Epidermal melanocyte (primary cell): ENCODE results near the gene HOXC5.

Source experiments
- DNase-seq: peaks from one replicate; pipeline ENCODE4 v3.0.0; 2011; ENCODE audit warnings: low spot score; ENCODE audit not compliant: insufficient read length

Gene HOXC5

DNA sequence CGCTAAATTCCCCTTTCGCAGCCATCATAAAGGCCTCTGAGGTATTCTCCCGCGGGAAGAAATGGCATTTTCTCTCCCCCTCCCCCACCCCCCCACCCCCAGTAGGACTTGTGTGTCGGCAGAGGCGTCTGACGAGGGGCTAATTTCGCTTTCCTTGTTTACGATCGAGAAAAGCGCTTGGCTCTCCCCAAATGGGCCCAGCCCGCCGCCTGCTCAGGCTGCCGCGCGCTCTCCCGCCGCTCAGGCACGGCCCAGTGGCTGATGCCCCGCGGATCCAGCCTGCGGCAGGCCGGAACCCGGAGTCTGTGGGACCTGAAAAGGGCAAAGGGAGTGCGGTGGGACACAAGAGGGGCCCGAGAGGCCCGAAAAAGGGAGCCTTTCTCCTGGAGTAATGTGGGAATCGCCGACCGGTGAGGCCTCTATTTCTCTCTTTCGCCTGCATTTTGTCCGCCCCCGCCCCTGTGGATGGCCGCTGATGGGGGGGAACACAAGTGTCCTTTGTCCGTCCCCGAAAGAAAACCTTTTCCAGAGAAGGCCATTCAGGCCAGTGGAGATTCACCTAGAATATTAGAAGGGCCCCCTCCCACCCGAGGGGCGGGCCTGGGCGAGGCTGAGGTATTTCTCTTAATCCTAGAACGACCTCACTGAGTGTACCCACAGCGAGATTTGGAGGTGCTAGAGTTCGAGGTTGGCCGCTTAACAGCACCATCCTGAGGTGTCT lies 13.6 kb upstream of the HOXC5 start:
- no peak for DNase-seq

DNA sequence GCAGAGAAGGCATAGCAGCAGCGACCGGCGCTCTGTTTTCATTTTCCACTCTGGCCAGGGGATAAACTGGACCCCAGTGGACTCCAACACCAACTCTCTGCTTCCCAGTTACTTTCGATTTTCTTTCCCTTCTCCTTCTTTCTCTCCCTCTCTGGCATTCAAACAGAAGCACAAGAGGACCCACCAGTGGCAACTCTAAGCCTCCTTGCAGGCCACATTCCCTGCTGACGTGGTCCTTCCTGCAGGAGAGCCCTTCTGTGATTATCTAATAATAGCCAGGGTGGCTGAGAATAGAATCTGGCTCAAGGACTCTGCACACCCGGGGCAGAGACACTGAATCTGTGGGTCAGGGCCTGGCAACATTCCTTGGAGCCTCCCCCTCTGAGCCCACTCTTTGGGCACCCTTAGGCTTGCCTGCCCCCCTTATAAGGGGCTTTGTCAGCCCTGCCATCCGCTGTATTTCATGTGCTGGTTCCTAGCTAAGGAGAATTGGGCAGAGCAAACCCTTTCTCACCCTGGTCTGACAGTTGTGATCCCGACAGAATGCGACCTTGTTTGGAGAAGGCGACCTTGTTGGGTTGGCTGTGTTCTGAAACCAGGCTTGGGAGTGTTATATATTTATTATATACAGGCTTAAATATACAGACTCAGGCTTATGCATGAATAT lies 12.8 kb upstream of the HOXC5 start:
- DNase-seq: no peak

DNA sequence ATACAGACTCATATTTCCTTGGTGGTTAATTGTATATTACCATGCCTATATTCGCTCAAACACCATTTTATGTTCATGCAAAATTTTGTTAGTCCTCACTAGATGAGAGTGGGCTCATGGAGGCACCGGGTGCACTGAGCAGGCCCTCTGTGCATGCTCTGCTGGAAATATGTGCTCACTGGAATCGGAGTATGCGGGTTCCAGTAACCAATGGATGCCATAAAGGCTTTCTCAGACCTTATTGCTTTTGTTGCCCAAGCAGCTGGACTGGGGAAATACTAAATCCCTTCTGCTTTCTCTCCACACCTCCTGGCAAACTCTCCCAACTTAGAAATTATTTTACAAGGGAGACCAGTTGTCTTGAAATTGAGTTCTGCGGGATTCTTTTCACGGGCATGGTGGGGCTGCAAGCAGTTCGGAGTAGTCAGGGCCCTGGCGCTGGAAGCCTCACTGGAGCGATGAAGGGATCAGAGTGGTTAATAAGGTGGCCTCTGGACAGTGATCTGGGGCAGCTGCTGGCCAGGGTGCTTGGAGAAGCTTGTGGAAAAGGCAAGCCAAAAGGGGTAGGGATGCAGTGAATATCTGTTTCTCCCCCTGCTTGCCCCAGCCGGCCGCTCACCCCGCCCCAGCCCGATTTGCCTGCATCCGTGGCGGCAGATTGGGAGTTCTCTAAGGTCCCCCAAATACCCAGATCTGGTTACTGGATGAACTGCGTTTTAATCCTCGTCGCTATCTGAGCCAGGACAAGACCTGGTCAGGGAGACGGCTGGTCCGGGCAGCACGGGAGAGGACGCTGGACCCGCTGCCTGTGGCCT lies 12.1 kb upstream of the HOXC5 start:
- DNase-seq: no peak

DNA sequence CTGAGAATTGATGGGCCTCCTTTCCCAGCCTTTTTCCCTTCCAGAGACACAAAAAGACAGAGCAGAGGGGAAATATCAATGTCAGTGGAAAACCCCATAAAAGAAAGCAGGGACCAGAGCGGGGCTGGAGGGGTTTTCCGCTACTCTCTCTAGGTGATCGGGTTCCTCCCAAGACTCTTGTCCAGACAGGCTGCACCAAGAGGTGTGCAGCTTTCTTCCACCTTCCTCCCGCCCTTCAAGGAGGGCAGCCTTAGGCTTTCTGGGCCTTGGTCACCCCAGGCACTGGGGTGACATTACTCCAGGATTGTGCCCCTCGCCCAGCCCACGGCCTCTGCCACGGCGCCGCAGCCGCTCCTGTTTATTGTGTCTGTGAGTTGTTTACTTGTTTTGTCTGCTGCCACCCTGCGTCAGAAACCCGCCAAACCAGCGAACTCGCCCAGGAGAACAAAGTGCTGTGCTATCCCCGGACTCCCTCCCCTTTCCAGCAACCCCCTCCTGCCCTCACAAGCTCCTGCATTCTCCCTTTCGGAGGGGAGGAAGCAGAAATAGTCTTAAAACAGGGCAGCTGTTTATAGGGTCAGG lies 11.3 kb upstream of the HOXC5 start:
- no peak for DNase-seq

DNA sequence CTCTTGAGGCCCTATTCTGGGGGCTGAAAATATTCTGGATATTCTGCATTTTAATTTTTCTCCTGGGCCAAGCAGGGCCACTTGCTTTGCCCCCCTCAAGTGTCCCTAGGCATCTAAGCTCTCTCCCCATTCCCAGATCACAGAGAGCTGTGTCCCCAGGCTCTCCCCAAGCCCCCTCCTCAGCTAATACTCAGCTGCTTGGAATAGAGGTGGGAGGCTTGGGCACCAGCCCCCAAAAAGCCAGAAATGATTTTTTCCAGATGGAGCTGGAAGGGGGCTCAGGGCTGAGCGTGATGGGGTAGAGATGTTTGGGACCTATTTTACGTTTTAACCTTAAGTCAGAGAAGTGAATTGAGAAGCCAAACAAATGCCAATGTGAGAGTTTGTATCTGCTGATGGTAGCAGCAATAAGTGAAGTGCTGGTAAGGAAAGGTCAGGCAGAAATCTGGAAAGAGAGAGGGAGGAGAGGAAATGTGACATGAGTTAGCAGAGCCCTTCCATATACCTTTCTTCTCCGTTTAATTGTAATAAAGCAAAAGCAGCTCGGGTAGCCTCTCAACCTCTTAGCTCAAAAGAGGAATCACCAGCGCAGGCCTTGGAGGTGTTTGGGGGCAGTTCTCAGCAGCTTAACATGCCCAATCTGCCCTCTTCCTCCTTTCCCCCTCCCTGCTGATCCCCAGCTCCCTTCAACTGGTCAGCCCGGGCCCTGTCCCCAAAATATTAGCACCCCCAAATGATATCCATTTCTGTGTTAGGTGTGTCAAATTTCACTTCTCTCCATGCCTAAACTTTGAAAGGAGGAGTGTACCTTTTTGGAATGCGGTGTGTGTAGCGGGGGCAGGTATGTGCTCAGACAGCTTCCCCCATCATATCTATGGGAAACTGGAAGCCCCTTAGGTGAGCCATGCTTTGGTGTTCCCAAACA lies 9.6 kb upstream of the HOXC5 start:
- DNase-seq: no peak

DNA sequence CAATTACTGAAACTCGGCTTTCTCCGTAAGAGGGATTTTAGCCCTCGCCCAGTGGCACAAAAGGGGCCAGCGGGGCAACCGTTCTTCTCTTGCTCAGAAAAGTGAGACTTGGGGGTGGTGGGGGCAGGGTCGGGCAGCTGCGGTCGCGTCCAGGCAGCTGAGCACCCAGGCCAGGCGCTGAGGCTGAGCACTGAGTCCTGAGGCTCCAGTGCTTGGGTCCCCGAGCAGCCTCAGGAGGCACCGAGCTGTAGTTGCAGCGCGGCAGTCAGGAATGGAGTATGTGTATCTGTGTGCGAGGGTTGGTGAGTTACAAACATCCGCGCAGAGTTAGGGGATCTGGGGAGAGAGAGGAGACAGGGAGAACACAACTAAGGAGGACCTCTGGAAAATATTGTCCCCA lies 8.7 kb upstream of the HOXC5 start:
- DNase-seq: no peak

DNA sequence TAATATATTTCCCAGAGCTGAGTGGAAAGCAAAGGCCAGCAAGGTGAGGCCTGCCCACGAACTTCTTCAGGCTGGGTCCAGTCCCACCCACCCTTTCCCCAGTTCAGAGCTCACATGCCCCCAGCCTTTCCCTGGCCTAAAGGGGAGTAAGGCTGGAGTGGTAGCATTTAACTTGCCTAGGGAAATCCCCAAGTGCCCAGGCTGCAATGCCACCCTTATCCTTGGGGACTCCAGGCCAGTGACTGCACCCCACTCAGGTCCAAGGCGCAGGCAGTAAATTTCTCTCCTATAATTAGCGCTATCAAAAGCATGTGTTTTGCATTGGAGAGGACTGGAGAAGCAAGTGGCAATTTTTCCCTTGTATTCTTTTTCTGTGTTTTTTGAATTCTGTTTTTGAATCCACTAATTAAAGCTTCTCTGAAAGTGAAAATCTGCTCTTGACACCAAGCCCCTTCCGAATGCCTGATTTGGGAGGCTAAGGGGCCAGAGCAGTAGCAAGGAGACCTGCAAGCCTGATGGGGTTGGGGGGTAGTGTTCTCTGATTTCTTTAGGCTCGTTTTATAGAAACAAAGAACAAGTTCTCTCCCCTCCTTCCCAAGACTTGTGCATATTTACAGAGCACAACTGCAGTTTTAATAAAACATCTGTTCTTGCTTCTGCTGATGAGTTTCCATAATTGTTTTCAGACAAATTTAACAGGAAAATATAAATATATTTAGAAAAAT lies 8.1 kb upstream of the HOXC5 start:
- DNase-seq: no peak

DNA sequence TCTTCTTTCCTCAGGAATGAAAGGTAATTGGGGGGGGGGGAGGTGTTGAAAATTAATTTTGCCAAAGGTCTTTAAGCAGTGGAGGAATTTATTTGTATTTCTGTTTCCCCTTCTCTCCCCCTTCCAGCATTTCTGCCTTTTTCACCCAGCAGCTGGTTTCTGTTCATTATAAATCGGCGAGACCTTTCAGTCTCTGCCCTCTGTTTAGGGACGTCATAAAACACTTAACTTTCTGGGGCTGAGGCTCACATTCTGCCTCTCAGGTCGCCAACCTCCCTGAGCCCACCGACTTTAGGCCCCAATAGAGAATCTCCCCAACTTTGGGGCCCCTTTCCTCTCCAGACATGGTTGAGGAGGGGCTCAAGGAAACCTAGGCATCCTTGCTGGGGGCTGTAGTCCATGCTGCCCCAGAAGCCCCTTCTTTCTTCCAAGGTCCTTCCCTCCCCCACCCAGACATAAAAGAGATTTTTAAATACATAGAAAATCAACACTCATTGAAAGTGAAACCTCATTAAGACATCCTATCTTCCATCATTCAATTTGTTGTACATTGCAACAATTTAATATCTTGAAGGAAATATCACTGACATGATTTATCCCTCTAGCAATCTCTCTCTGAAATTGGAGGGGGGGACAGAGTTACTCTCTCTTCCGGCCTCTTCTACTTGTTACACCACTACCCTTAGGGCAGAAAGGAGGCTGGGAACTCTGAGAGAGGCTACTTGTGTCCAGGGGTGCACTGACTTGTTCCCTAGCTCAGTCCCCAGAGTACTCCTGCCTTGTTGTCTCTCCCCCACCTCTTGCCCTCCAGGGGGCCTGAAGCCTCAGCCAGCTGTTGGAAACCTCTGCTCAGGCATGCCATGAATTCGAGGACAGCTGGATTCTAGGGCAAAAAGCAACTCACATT lies 7.1 kb upstream of the HOXC5 start:
- no peak for DNase-seq

DNA sequence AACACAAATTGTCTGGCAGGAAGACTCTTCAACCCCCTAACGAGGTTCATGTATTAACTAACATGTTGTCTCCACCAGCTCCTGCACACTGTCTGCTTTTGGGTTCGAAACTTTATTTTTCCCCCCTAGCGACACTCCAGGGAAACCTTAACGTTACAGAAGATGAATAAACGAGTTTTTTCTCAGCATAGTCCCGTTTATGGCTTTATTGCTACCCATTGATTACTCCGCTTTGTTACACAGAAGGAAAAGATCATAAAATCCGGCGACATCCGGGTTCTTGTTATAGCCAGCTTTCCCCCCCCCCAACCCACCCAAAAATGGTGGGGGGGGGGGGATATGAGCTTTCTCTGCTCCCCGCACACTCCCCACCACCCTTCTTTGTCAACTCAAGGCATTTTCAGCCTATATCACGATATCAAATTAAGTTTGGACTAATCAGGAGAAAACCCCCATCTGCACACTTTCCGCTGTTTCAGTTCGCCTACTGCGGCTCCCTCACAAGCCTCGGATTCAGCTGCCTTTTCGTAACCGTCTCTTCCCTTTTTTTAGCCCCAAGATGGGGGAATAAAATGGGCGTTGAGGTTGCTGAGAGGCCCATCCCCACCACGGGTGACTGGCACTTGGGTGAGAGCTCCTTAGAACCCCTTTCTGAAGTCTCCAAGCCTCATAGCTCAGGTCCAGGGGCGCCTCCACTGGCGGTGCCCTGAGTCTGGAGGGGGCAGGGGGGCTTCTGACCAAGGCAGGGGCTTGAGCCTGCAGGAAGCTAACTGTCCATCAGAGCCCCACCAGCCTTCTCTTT lies 6.0 kb upstream of the HOXC5 start:
- DNase-seq: no peak

DNA sequence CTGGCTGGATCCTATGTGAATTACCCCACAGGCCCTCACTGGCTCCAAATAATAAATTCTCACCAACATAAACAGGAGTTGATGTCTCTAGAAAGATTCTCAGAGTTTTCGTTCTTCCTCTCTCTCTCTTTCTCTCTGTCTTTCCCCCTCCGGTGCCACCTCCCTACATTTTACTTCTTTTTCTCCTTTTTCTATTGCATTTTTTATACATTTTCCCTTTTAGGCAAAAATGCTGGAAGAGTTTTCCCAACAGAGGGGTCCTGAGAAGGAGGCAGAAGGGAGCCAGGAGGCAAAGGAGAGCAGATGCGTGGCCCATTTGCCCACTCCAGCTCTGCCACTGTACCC lies 5.4 kb upstream of the HOXC5 start:
- DNase-seq: no peak

DNA sequence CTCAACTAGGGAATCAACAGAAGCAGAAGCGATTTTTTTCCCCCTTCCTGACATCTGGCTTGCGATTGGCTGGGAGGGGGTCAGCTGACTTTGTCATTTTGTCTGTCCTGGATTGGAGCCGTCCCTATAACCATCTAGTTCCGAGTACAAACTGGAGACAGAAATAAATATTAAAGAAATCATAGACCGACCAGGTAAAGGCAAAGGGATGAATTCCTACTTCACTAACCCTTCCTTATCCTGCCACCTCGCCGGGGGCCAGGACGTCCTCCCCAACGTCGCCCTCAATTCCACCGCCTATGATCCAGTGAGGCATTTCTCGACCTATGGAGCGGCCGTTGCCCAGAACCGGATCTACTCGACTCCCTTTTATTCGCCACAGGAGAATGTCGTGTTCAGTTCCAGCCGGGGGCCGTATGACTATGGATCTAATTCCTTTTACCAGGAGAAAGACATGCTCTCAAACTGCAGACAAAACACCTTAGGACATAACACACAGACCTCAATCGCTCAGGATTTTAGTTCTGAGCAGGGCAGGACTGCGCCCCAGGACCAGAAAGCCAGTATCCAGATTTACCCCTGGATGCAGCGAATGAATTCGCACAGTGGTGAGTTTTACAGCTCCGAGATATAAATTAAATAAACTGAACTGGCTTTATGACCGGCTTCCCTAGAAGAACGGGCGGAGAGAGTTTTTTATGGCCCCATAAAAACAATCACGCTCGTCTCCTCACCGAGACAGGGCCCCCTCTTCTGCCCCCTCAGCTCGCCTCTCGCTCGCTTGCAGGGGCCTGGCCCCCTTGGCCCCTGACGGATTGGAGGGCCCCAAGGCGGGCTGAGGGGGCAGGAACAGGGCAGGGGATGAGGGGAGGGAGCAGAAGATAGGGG lies 4.3 kb upstream of the HOXC5 start, which contains the start of gene HOXC6:
TSS of gene HOXC6 (plus strand) at position 127 of the 888 bp plus-strand sequence. CDS start at position 209, 82 bp downstream.
- DNase-seq: no peak

DNA sequence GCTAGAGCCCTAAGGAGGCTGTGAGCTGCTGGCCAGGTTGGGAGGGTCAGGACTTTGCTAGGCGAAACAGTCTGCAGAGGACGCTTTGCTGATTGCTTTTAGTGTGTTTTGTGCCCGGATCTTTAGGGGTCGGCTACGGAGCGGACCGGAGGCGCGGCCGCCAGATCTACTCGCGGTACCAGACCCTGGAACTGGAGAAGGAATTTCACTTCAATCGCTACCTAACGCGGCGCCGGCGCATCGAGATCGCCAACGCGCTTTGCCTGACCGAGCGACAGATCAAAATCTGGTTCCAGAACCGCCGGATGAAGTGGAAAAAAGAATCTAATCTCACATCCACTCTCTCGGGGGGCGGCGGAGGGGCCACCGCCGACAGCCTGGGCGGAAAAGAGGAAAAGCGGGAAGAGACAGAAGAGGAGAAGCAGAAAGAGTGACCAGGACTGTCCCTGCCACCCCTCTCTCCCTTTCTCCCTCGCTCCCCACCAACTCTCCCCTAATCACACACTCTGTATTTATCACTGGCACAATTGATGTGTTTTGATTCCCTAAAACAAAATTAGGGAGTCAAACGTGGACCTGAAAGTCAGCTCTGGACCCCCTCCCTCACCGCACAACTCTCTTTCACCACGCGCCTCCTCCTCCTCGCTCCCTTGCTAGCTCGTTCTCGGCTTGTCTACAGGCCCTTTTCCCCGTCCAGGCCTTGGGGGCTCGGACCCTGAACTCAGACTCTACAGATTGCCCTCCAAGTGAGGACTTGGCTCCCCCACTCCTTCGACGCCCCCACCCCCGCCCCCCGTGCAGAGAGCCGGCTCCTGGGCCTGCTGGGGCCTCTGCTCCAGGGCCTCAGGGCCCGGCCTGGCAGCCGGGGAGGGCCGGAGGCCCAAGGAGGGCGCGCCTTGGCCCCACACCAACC lies 3.1 kb upstream of the HOXC5 start:
- DNase-seq: no peak

DNA sequence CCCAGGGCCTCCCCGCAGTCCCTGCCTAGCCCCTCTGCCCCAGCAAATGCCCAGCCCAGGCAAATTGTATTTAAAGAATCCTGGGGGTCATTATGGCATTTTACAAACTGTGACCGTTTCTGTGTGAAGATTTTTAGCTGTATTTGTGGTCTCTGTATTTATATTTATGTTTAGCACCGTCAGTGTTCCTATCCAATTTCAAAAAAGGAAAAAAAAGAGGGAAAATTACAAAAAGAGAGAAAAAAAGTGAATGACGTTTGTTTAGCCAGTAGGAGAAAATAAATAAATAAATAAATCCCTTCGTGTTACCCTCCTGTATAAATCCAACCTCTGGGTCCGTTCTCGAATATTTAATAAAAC lies 2.4 kb upstream of the HOXC5 start:
- no peak for DNase-seq

DNA sequence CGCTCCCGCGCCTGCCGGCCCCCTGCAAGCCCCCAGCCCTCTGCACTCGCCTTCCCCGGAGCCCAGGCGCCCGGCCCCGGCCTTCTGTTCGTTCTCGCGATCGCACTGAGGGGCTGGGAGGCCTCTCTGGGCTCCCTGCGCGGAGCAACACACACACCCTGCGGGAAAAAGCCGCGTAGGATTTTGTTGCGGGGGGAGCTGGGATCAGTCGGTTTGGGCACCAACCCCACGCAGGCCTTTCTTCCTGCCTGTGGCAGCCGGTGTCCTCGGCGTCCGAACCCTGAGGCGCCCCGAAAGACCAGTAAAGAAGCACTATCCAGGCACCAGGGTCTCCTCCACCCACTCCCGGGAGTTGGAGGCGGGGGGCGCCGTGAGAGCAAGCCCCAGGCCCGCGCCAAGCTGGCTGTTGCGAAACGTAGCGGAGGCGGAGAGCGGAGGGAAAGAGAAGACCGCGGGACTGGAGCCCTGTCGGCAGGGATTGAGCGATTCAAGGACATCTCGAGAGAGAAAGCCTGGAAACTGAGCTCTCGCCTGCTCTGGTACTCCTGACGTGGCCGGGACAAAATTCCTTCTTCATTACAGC lies 1.9 kb upstream of the HOXC5 start:
- no peak for DNase-seq

DNA sequence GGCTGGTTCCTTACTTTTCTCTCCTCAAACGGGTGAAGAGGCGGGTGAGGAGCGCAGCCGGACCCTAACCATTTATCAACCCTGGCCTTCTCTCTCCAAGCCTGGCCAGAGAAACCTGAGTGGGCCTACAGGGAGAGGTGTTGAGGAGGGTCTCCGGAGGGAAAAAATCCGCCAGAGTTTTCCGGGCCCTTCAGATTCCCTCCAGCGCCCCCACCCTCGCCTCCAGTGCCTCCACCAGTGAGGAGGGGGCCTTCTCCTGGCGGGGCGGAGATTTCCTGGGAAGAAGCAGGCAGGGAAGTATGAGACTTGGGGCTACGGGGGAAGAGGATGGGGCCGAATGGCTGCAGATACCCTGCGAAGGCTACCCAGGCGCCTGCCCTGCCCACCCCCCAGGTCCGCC lies 1.4 kb upstream of the HOXC5 start:
- no peak for DNase-seq

DNA sequence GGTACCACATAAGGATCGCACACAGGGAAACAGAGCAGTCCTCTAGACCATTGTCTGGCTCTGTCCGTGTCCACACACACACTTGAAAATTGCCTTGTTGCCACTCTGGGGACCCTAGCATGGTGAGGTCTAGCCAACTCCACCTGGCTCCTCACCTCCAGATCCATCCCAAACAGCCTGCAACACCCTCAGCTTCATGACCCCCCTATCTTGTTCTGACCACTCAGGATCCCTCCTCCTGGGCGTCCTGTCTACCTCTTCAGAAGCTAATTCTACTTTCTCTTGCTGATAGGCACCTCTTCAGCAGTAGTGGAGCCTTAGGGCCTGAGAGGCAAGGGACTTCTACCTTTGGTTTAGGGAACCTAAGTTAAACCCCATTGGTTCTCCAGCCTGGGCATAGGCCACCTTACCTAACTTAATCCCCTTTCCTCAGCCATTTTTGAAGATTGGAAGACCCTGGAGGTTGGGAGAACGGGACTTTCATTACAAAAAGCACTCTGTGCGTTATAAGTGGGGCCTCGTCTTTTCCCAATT lies 697 bp upstream of the HOXC5 start:
- no peak for DNase-seq
